CD4-positive, CD25-positive, alpha-beta regulatory T cell (primary cell): ENCODE results near the gene ARHGAP22. TPM values are rescaled to one million over a fixed set of nuclear protein-coding genes. Genes with fewer than 3 reads are reported as not detected.

Experiments
- ATAC-seq, 2 donors: fragments of 150-1000 bp; cut with Tn5 transposase; one replicate each; pipeline ENCODE4 v1.10.0; 2021; ENCODE audit warnings: low read depth in 2 of 2, moderate number of reproducible peaks in 2 of 2, moderate library complexity in 1 of 2
- DNase-seq, 3 donors: peaks; one replicate each; pipeline versions ENCODE4 v3.0.0 to v3.0.0-alpha.2; 2012 to 2022; ENCODE audit warnings: mixed read lengths in 1 of 3
- H3K27ac ChIP-seq: one replicate; pipeline ENCODE4 v1.7.0; 2013; ENCODE audit warnings: mild to moderate bottlenecking, low read length; ENCODE audit not compliant: insufficient read depth, poor library complexity, severe bottlenecking
- H3K27me3 ChIP-seq: one replicate; pipeline ENCODE4 v1.7.0; 2013; ENCODE audit warnings: low read length; ENCODE audit not compliant: control insufficient read depth, insufficient read depth
- H3K36me3 ChIP-seq: one replicate; pipeline ENCODE4 v1.7.0; 2013; ENCODE audit warnings: mild to moderate bottlenecking, low read length, moderate library complexity; ENCODE audit not compliant: control insufficient read depth, insufficient read depth
- H3K4me1 ChIP-seq: 2 replicates; pipeline ENCODE4 v1.7.0; 2013; ENCODE audit warnings: mild to moderate bottlenecking, low read length; ENCODE audit not compliant: insufficient read depth, control insufficient read depth, poor library complexity, severe bottlenecking
- H3K4me3 ChIP-seq: one replicate; pipeline ENCODE4 v1.7.0; 2013; ENCODE audit warnings: low read depth, mild to moderate bottlenecking, low read length, moderate library complexity
- H3K9me3 ChIP-seq, 2 experiments: 1 replicate in 1 of 2; 2 replicates in 1 of 2; pipeline ENCODE4 v1.7.0; 2013; ENCODE audit warnings: low read length in 2 of 2, mild to moderate bottlenecking in 1 of 2, moderate library complexity in 1 of 2; ENCODE audit not compliant: control insufficient read depth in 2 of 2
- H3K27ac Mint-ChIP-seq, 3 donors: one replicate each; pipeline ENCODE4 v1.8.0; 2020 to 2022; ENCODE audit warnings: mild to moderate bottlenecking in 3 of 3, mixed read lengths in 3 of 3, moderate library complexity in 2 of 3
- H3K27me3 Mint-ChIP-seq: one replicate; pipeline ENCODE4 v1.8.0; 2022; ENCODE audit warnings: mild to moderate bottlenecking, mixed read lengths
- H3K36me3 Mint-ChIP-seq: one replicate; pipeline ENCODE4 v1.8.0; 2020; ENCODE audit warnings: mixed read lengths
- H3K4me1 Mint-ChIP-seq, 4 donors: one replicate each; pipeline ENCODE4 v1.8.0; 2020 to 2022; ENCODE audit warnings: mixed read lengths in 4 of 4, mild to moderate bottlenecking in 1 of 4
- H3K4me3 Mint-ChIP-seq, 4 donors: one replicate each; pipeline ENCODE4 v1.8.0; 2020 to 2022; ENCODE audit warnings: mild to moderate bottlenecking in 4 of 4, mixed read lengths in 4 of 4, moderate library complexity in 3 of 4
- H3K9me3 Mint-ChIP-seq, 7 donors: one replicate each; pipeline ENCODE4 v1.8.0; 2020 to 2022; ENCODE audit warnings: mixed read lengths in 7 of 7, mild to moderate bottlenecking in 3 of 7, moderate library complexity in 2 of 7
- polyA plus RNA-seq, 4 donors: library from polyadenylated mRNA; unstranded; fragments of 300-500 nt; fragmentation: Illumina TruSeq; gene quantifications; one replicate each; pipeline ENCODE4 v1.2.3, GENCODE V29; 2021
- total RNA-seq: library from RNA; stranded (reverse); gene quantifications from one replicate; pipeline ENCODE4 v1.2.3, GENCODE V29; 2022

ARHGAP22 gene
- total and polyA plus RNA-seq, 5 donors from 2014 or later, result 0.42 TPM; not detected in 4

GRCh38 chr10:48627984-48628609 lies 23.2 kb upstream of the ARHGAP22 start:
- no peaks in the 10 kb centered on the region for H3K9me3 Mint-ChIP-seq
- ATAC-seq (no peak), DNase-seq (no peak)
- Histone ChIP-seq H3K27ac (no peak overlapping the region), H3K4me1 (no peaks in the 10 kb centered on the region), H3K4me3 (no peak overlapping the region), H3K27me3 (no peaks in the 10 kb centered on the region), H3K9me3 (no peaks in the 10 kb centered on the region), H3K36me3 (no peaks in the 10 kb centered on the region)
- no peaks in the 10 kb centered on the region for H3K4me1 Mint-ChIP-seq
- no peak overlapping the region for H3K4me3 Mint-ChIP-seq
- H3K27ac Mint-ChIP-seq, result no peak overlapping the region
- peaks cover 21% of the 10 kb centered on the region for H3K27me3 Mint-ChIP-seq
- H3K36me3 Mint-ChIP-seq, result no peaks in the 10 kb centered on the region

- Mint-ChIP-seq H3K27me3 (peaks cover 20% of the 10 kb centered on the region), H3K4me3 (no peak overlapping the region), H3K36me3 (no peaks in the 10 kb centered on the region), H3K27ac (peak overlapping the region in 1 of 3 donors; percentile 70), H3K9me3 (no peaks in the 10 kb centered on the region), H3K4me1 (no peaks in the 10 kb centered on the region)
- H3K36me3 ChIP-seq, result no peaks in the 10 kb centered on the region
- H3K4me3 ChIP-seq, result no peak overlapping the region
- no peak for ATAC-seq
- H3K9me3 ChIP-seq, result no peaks in the 10 kb centered on the region
- no peak overlapping the region for H3K27ac ChIP-seq
- H3K27me3 ChIP-seq, result no peaks in the 10 kb centered on the region
- DNase-seq, result no peak
- H3K4me1 ChIP-seq, result no peaks in the 10 kb centered on the region
These were observed 22.3 kb upstream of the ARHGAP22 start for GRCh38 chr10:48626986-48627731.

GRCh38 chr10:48626447-48626846 lies 21.6 kb upstream of the ARHGAP22 start:
- peaks cover 13% of the 10 kb centered on the region for H3K27me3 Mint-ChIP-seq
- Histone ChIP-seq H3K36me3 (no peaks in the 10 kb centered on the region), H3K27ac (no peak overlapping the region), H3K4me1 (no peaks in the 10 kb centered on the region), H3K27me3 (no peaks in the 10 kb centered on the region), H3K4me3 (no peak overlapping the region), H3K9me3 (no peaks in the 10 kb centered on the region)
- H3K4me1 Mint-ChIP-seq, result no peaks in the 10 kb centered on the region
- H3K36me3 Mint-ChIP-seq, result no peaks in the 10 kb centered on the region
- H3K27ac Mint-ChIP-seq, result no peak overlapping the region
- peaks cover 0 to 2% (median 0%) of the 10 kb centered on the region in 7 donors for H3K9me3 Mint-ChIP-seq
- ATAC-seq (no peak), DNase-seq (no peak)
- H3K4me3 Mint-ChIP-seq, result no peak overlapping the region

- no peaks in the 10 kb centered on the region for H3K4me1 ChIP-seq
- Mint-ChIP-seq H3K4me1 (no peaks in the 10 kb centered on the region), H3K4me3 (no peak overlapping the region), H3K36me3 (no peaks in the 10 kb centered on the region), H3K27ac (no peak overlapping the region), H3K27me3 (peaks cover 13% of the 10 kb centered on the region), H3K9me3 (peaks cover 0 to 2% (median 0%) of the 10 kb centered on the region in 7 donors)
- H3K27me3 ChIP-seq, result peaks cover 2% of the 10 kb centered on the region
- H3K27ac ChIP-seq, result no peak overlapping the region
- no peaks in the 10 kb centered on the region for H3K36me3 ChIP-seq
- no peak for ATAC-seq
- no peaks in the 10 kb centered on the region for H3K9me3 ChIP-seq
- DNase-seq, result no peak
- H3K4me3 ChIP-seq, result no peak overlapping the region
These were observed 20.9 kb upstream of the ARHGAP22 start for GRCh38 chr10:48625826-48626134.

- H3K4me1 ChIP-seq, result no peaks in the 10 kb centered on the region
- peaks cover 22% of the 10 kb centered on the region for H3K27me3 Mint-ChIP-seq
These were observed 18.8 kb upstream of the ARHGAP22 start for GRCh38 chr10:48623607-48624132.

GRCh38 chr10:48623009-48623408 lies 18.1 kb upstream of the ARHGAP22 start:
- no peak for DNase-seq
- no peak overlapping the region for H3K4me3 Mint-ChIP-seq
- H3K4me1 ChIP-seq, result no peaks in the 10 kb centered on the region
- H3K27me3 ChIP-seq, result peaks cover 4% of the 10 kb centered on the region
- peaks cover 28% of the 10 kb centered on the region for H3K27me3 Mint-ChIP-seq
- H3K4me1 Mint-ChIP-seq, result no peaks in the 10 kb centered on the region
- H3K27ac Mint-ChIP-seq, result no peak overlapping the region
- H3K9me3 ChIP-seq, result no peaks in the 10 kb centered on the region
- H3K27ac ChIP-seq, result no peak overlapping the region
- no peak for ATAC-seq
- H3K4me3 ChIP-seq, result no peak overlapping the region
- no peaks in the 10 kb centered on the region for H3K36me3 ChIP-seq
- peaks cover 0 to 2% (median 0%) of the 10 kb centered on the region in 7 donors for H3K9me3 Mint-ChIP-seq
- H3K36me3 Mint-ChIP-seq, result no peaks in the 10 kb centered on the region

More at GRCh38 chr10:48623607-48624132, 18.8 kb upstream of the ARHGAP22 start:
- Histone ChIP-seq H3K9me3 (no peaks in the 10 kb centered on the region), H3K27me3 (peaks cover 4% of the 10 kb centered on the region), H3K27ac (no peak overlapping the region), H3K4me3 (no peak overlapping the region), H3K36me3 (no peaks in the 10 kb centered on the region)
- H3K27ac Mint-ChIP-seq, result no peak overlapping the region
- no peak for ATAC-seq
- peaks cover 0 to 2% (median 0%) of the 10 kb centered on the region in 7 donors for H3K9me3 Mint-ChIP-seq
- H3K4me3 Mint-ChIP-seq, result no peak overlapping the region
- no peaks in the 10 kb centered on the region for H3K4me1 Mint-ChIP-seq
- DNase-seq, result no peak
- no peaks in the 10 kb centered on the region for H3K36me3 Mint-ChIP-seq

- peaks cover 0 to 3% (median 2%) of the 10 kb centered on the region in 7 donors for H3K9me3 Mint-ChIP-seq
- no peak overlapping the region for H3K4me3 ChIP-seq
- ATAC-seq, result no peak
- H3K27ac ChIP-seq, result no peak overlapping the region
- DNase-seq, result no peak
- no peak overlapping the region for H3K4me3 Mint-ChIP-seq
- no peaks in the 10 kb centered on the region for H3K36me3 Mint-ChIP-seq
- H3K9me3 ChIP-seq, result peaks cover 0 to 1% of the 10 kb centered on the region in 2 experiments
- no peaks in the 10 kb centered on the region for H3K4me1 Mint-ChIP-seq
- H3K4me1 ChIP-seq, result no peaks in the 10 kb centered on the region
- H3K36me3 ChIP-seq, result no peaks in the 10 kb centered on the region
- H3K27me3 ChIP-seq, result peaks cover 11% of the 10 kb centered on the region
- H3K27me3 Mint-ChIP-seq, result peaks cover 26% of the 10 kb centered on the region
- H3K27ac Mint-ChIP-seq, result no peak overlapping the region
These were observed 15.8 kb upstream of the ARHGAP22 start for GRCh38 chr10:48620719-48621118.
